Fibroblast of lung (primary cell): ENCODE results near the gene CD248. TPM values are rescaled to one million over a fixed set of nuclear protein-coding genes. Genes with fewer than 3 reads are reported as not detected.

Experiments
- DNase-seq, 2 donors: peaks; one replicate each; pipeline versions ENCODE4 v3.0.0 to v3.0.0-alpha.2; 2010; ENCODE audit warnings: low read depth in 2 of 2
- H2AFZ ChIP-seq: 2 replicates; pipeline ENCODE4 v1.5.1; 2012; ENCODE audit warnings: low read length, control low read depth, inconsistent platforms
- H3K27ac ChIP-seq: 2 replicates; pipeline ENCODE4 v1.5.1; 2011; ENCODE audit warnings: low read length, control low read depth; ENCODE audit not compliant: insufficient read depth
- H3K27me3 ChIP-seq: 2 replicates; pipeline ENCODE4 v1.5.1; 2011; ENCODE audit warnings: mild to moderate bottlenecking, low read length; ENCODE audit not compliant: control insufficient read depth, insufficient read depth
- H3K36me3 ChIP-seq: 2 replicates; pipeline ENCODE4 v1.5.1; 2011; ENCODE audit warnings: low read length; ENCODE audit not compliant: control insufficient read depth, insufficient read depth
- H3K4me1 ChIP-seq: 2 replicates; pipeline ENCODE4 v1.5.1; 2011; ENCODE audit warnings: low read length; ENCODE audit not compliant: control insufficient read depth, insufficient read depth; ENCODE audit errors: extremely low read depth
- H3K4me2 ChIP-seq: 2 replicates; pipeline ENCODE4 v1.5.1; 2011; ENCODE audit warnings: low read length, control low read depth; ENCODE audit not compliant: insufficient read depth; ENCODE audit errors: extremely low read depth
- H3K4me3 ChIP-seq, 4 experiments: fragments of 200-600 bp in 1 of 4; sonication (generic) in 1 of 4; replicated peaks in 1 of 4; 2 replicates each; pipeline ENCODE4 v1.5.1; 2011 to 2016; ENCODE audit warnings: low read length in 4 of 4, low read depth in 3 of 4, mild to moderate bottlenecking in 3 of 4, control low read depth in 2 of 4, inconsistent platforms in 1 of 4, mixed read lengths in 1 of 4; ENCODE audit not compliant: insufficient read depth in 1 of 4; ENCODE audit errors: control extremely low read depth in 1 of 4
- H3K79me2 ChIP-seq: 2 replicates; pipeline ENCODE4 v1.5.1; 2012; ENCODE audit warnings: mild to moderate bottlenecking, low read length, inconsistent platforms; ENCODE audit not compliant: control insufficient read depth, insufficient read depth
- H3K9ac ChIP-seq: 2 replicates; pipeline ENCODE4 v1.5.1; 2011; ENCODE audit warnings: mild to moderate bottlenecking, low read length, control low read depth; ENCODE audit not compliant: insufficient read depth
- H3K9me3 ChIP-seq: 2 replicates; pipeline ENCODE4 v1.5.1; 2012; ENCODE audit warnings: low read depth, low read length; ENCODE audit not compliant: control insufficient read depth, insufficient read depth
- H4K20me1 ChIP-seq: 2 replicates; pipeline ENCODE4 v1.5.1; 2011; ENCODE audit warnings: low read length; ENCODE audit not compliant: control insufficient read depth, insufficient read depth; ENCODE audit errors: extremely low read depth
- EZH2 ChIP-seq: IDR thresholded peaks from 2 replicates; pipeline ENCODE4 v1.5.1; 2012; ENCODE audit warnings: low read length, control low read depth, mild to moderate bottlenecking; ENCODE audit errors: missing control alignments
- polyA plus RNA-seq, 2 donors: library from polyadenylated mRNA; depleted of rRNA in 1 of 2; stranded (reverse) in 1 of 2; unstranded in 1 of 2; fragments of >200 nt; gene quantifications; 2 replicates each; pipeline ENCODE4 v1.2.1, GENCODE V29; 2011 to 2012; ENCODE audit warnings: missing spikeins in 1 of 2
- total RNA-seq: library from RNA; depleted of rRNA; stranded (reverse); fragments of >200 nt; gene quantifications from 2 replicates; pipeline ENCODE4 v1.2.1, GENCODE V29; 2014
- TF ChIP-seq, protein P1 (sequence below), 2 donors: IDR thresholded peaks in 1 of 2; conservative IDR thresholded peaks in 1 of 2; 1 replicate in 1 of 2; 2 replicates in 1 of 2; pipeline ENCODE4 v1.5.1; 2011 to 2012; ENCODE audit warnings: low read length in 2 of 2, control low read depth in 1 of 2, inconsistent platforms in 1 of 2, low read depth in 1 of 2, mild to moderate bottlenecking in 1 of 2

Gene CD248
- total and polyA plus RNA-seq, 2 donors (not counting 1 experiment from before 2014, with no cell fraction given), result 95.6 to 132 TPM

DNA sequence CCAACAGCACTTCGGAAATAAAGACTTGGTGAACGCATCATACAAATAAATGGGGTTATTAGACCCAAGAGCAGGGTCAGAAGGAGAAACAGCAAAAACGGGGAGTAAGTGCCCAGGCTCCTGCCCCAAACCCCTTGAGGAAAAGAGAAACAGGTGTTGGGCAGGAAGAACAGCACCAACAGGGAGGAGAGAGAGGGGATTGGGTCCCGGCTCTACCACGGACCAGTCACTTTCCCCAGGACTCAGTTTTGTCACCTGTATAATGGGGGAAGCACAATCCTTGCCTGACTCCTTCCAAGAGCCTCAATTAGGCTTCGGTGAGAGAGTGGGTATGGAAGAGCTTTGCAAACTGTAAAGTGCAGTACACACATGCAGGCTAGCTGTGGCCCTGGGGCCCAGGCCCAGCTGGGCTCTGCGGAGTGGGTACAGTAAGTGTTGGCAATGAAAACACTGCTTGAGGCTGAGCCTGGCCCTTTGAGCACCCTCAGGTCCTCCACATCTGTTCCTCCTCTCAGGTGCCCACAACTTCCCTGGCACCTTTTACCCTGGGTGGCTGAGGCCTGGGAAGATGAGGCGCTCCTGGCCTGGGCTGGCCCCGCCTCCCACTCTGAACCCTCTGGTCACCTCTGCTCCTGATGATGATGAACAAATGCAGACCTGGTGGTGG is 45.8 kb upstream of the CD248 start:
- Histone ChIP-seq H3K9me3 (no peaks in the 10 kb centered on the region), H3K4me2 (no peak overlapping the region), H3K4me1 (no peaks in the 10 kb centered on the region), H2AFZ (no peak overlapping the region), H3K36me3 (no peaks in the 10 kb centered on the region), H3K4me3 (no peak overlapping the region), H3K27me3 (no peaks in the 10 kb centered on the region), H3K9ac (no peak overlapping the region), H4K20me1 (no peaks in the 10 kb centered on the region), H3K79me2 (no peaks in the 10 kb centered on the region), H3K27ac (no peak overlapping the region)
- no peak for DNase-seq
- TF ChIP-seq, protein P1, sequence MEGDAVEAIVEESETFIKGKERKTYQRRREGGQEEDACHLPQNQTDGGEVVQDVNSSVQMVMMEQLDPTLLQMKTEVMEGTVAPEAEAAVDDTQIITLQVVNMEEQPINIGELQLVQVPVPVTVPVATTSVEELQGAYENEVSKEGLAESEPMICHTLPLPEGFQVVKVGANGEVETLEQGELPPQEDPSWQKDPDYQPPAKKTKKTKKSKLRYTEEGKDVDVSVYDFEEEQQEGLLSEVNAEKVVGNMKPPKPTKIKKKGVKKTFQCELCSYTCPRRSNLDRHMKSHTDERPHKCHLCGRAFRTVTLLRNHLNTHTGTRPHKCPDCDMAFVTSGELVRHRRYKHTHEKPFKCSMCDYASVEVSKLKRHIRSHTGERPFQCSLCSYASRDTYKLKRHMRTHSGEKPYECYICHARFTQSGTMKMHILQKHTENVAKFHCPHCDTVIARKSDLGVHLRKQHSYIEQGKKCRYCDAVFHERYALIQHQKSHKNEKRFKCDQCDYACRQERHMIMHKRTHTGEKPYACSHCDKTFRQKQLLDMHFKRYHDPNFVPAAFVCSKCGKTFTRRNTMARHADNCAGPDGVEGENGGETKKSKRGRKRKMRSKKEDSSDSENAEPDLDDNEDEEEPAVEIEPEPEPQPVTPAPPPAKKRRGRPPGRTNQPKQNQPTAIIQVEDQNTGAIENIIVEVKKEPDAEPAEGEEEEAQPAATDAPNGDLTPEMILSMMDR (conservative IDR thresholded peaks at IDR 0.05 in 1 of 2, IDR thresholded peaks at IDR 0.05 in 1 of 2; ENCODE audit: low read depth in 1 of 2, low read length in 2 of 2), result no peak
- TF ChIP-seq EZH2, result no peak

- Histone ChIP-seq H2AFZ (no peak overlapping the region), H3K4me2 (no peak overlapping the region), H3K4me3 (no peak overlapping the region), H3K27ac (no peak overlapping the region), H4K20me1 (no peaks in the 10 kb centered on the region), H3K9ac (no peak overlapping the region), H3K4me1 (no peaks in the 10 kb centered on the region), H3K9me3 (no peaks in the 10 kb centered on the region), H3K36me3 (no peaks in the 10 kb centered on the region), H3K79me2 (no peaks in the 10 kb centered on the region), H3K27me3 (no peaks in the 10 kb centered on the region)
- TF ChIP-seq, protein P1 (conservative IDR thresholded peaks at IDR 0.05 in 1 of 2, IDR thresholded peaks at IDR 0.05 in 1 of 2; ENCODE audit: low read depth in 1 of 2, low read length in 2 of 2), result no peak
- TF ChIP-seq EZH2, result no peak
- no peak for DNase-seq
These were observed 44.7 kb upstream of the CD248 start for GRCh38 chr11:66361502-66361941.

- Histone ChIP-seq H3K79me2 (no peaks in the 10 kb centered on the region), H3K27me3 (no peaks in the 10 kb centered on the region), H3K9me3 (no peaks in the 10 kb centered on the region), H3K4me1 (no peaks in the 10 kb centered on the region), H3K4me2 (no peak overlapping the region), H2AFZ (no peak overlapping the region), H3K9ac (no peak overlapping the region), H3K27ac (no peak overlapping the region), H3K4me3 (no peak overlapping the region), H4K20me1 (no peaks in the 10 kb centered on the region), H3K36me3 (no peaks in the 10 kb centered on the region)
- DNase-seq, result no peak
- TF ChIP-seq EZH2, result no peak
- TF ChIP-seq, protein P1 (conservative IDR thresholded peaks at IDR 0.05 in 1 of 2, IDR thresholded peaks at IDR 0.05 in 1 of 2; ENCODE audit: low read depth in 1 of 2, low read length in 2 of 2), result no peak
These were observed 43.7 kb upstream of the CD248 start for GRCh38 chr11:66360406-66361073.
